Stimulated activated naive CD8-positive, alpha-beta T cell treated with anti-CD3 and anti-CD28 coated beads, Interleukin-15, Interleukin-2, amounts not matched to agents 100 ng/mL and 50 ng/mL, for 24 hours (primary cell): Measurements from ENCODE around the gene LENEP.
"Not testable (repeated sequence)": the region's sequence is repeated elsewhere in the genome, so short reads cannot be mapped to it uniquely, and the experiment has no call there.

Source experiments
- H3K27ac Mint-ChIP-seq: one replicate; pipeline ENCODE4 v1.8.0; 2021; ENCODE audit warnings: mild to moderate bottlenecking, mixed read lengths
- H3K27me3 Mint-ChIP-seq: one replicate; pipeline ENCODE4 v1.8.0; 2021; ENCODE audit warnings: mixed read lengths
- H3K36me3 Mint-ChIP-seq: one replicate; pipeline ENCODE4 v1.8.0; 2021; ENCODE audit warnings: low read depth, mixed read lengths
- H3K4me1 Mint-ChIP-seq: one replicate; pipeline ENCODE4 v1.8.0; 2021; ENCODE audit warnings: low read depth, mixed read lengths
- H3K4me3 Mint-ChIP-seq: one replicate; pipeline ENCODE4 v1.8.0; 2021; ENCODE audit warnings: mild to moderate bottlenecking, mixed read lengths
- H3K9me3 Mint-ChIP-seq: one replicate; pipeline ENCODE4 v1.8.0; 2021; ENCODE audit warnings: mixed read lengths

Gene LENEP

GRCh38 chr1:154982897-154983648, 10.3 kb upstream of the LENEP start, which contains the start of gene FLAD1:
Gene FLAD1, plus strand, starts transcription at chr1:154983344. Its CDS starts 351 bp downstream, at chr1:154983695.
- Mint-ChIP-seq H3K4me3 (no peak within 1 kb of the TSS), H3K27me3 (no peaks in the 10 kb centered on the region), H3K4me1 (peaks cover 14% of the 10 kb centered on the region), H3K27ac (no peak within 1 kb of the TSS), H3K36me3 (peaks cover 29% of the 10 kb centered on the region), H3K9me3 (no peaks in the 10 kb centered on the region)

GRCh38 chr1:154983776-154984466, 9.5 kb upstream of the LENEP start:
- peaks cover 30% of the 10 kb centered on the region for H3K36me3 Mint-ChIP-seq
- H3K27ac Mint-ChIP-seq = no peak overlapping the region
- no peaks in the 10 kb centered on the region for H3K9me3 Mint-ChIP-seq
- peaks cover 14% of the 10 kb centered on the region for H3K4me1 Mint-ChIP-seq
- H3K27me3 Mint-ChIP-seq = no peaks in the 10 kb centered on the region
- no peak overlapping the region for H3K4me3 Mint-ChIP-seq

- not testable (repeated sequence) for H3K27me3 Mint-ChIP-seq, H3K27ac Mint-ChIP-seq, H3K4me3 Mint-ChIP-seq, H3K9me3 Mint-ChIP-seq
- Mint-ChIP-seq H3K36me3 (peaks cover 35% of the 10 kb centered on the region), H3K4me1 (peaks cover 14% of the 10 kb centered on the region)
Observed at GRCh38 chr1:154986736-154987135, 6.7 kb upstream of the LENEP start.

- Mint-ChIP-seq H3K4me3 (no peak overlapping the region), H3K36me3 (peaks cover 35% of the 10 kb centered on the region), H3K9me3 (no peaks in the 10 kb centered on the region), H3K4me1 (peaks cover 14% of the 10 kb centered on the region), H3K27ac (no peak overlapping the region), H3K27me3 (no peaks in the 10 kb centered on the region)
Observed at GRCh38 chr1:154987326-154987725, 6.1 kb upstream of the LENEP start.

GRCh38 chr1:154988058-154988954, 5.1 kb upstream of the LENEP start:
- H3K4me3 Mint-ChIP-seq = no peak overlapping the region
- H3K27me3 Mint-ChIP-seq = no peaks in the 10 kb centered on the region
- peaks cover 35% of the 10 kb centered on the region for H3K36me3 Mint-ChIP-seq
- H3K27ac Mint-ChIP-seq = no peak overlapping the region
- peaks cover 14% of the 10 kb centered on the region for H3K4me1 Mint-ChIP-seq
- no peaks in the 10 kb centered on the region for H3K9me3 Mint-ChIP-seq

- Mint-ChIP-seq H3K4me3 (no peak overlapping the region), H3K27ac (no peak overlapping the region), H3K9me3 (no peaks in the 10 kb centered on the region), H3K36me3 (peaks cover 35% of the 10 kb centered on the region), H3K4me1 (peaks cover 8% of the 10 kb centered on the region), H3K27me3 (no peaks in the 10 kb centered on the region)
Observed at GRCh38 chr1:154989195-154989860, 4.1 kb upstream of the LENEP start.

GRCh38 chr1:154990276-154990675, 3.1 kb upstream of the LENEP start:
- Mint-ChIP-seq H3K4me3 (no peak overlapping the region), H3K9me3 (no peaks in the 10 kb centered on the region), H3K4me1 (peaks cover 3% of the 10 kb centered on the region), H3K36me3 (peaks cover 35% of the 10 kb centered on the region), H3K27ac (no peak overlapping the region), H3K27me3 (no peaks in the 10 kb centered on the region)

- peaks cover 28% of the 10 kb centered on the region for H3K36me3 Mint-ChIP-seq
- H3K4me3 Mint-ChIP-seq = no peak overlapping the region
- H3K4me1 Mint-ChIP-seq = peaks cover 8% of the 10 kb centered on the region
- H3K27me3 Mint-ChIP-seq = peaks cover 7% of the 10 kb centered on the region
- H3K27ac Mint-ChIP-seq = no peak overlapping the region
- no peaks in the 10 kb centered on the region for H3K9me3 Mint-ChIP-seq
Observed at GRCh38 chr1:154992721-154993571, 440 bp upstream of the LENEP start.

GRCh38 chr1:154994269-154994587, 842 bp downstream of the LENEP start:
- H3K4me1 Mint-ChIP-seq = peaks cover 20% of the 10 kb centered on the region

GRCh38 chr1:154994591-154994990, 1.2 kb downstream of the LENEP start:
- peaks cover 7% of the 10 kb centered on the region for H3K27me3 Mint-ChIP-seq
- peak overlapping the region; percentile 37 for H3K27ac Mint-ChIP-seq
- H3K4me1 Mint-ChIP-seq = peaks cover 21% of the 10 kb centered on the region
- no peak overlapping the region for H3K4me3 Mint-ChIP-seq
- peaks cover 12% of the 10 kb centered on the region for H3K36me3 Mint-ChIP-seq
- H3K9me3 Mint-ChIP-seq = no peaks in the 10 kb centered on the region

More at GRCh38 chr1:154994269-154994587, 842 bp downstream of the LENEP start:
- peaks cover 16% of the 10 kb centered on the region for H3K36me3 Mint-ChIP-seq
- H3K27ac Mint-ChIP-seq = no peak overlapping the region
- H3K27me3 Mint-ChIP-seq = peaks cover 7% of the 10 kb centered on the region
- H3K9me3 Mint-ChIP-seq = no peaks in the 10 kb centered on the region
- H3K4me3 Mint-ChIP-seq = no peak overlapping the region

- not testable (repeated sequence) for H3K4me3 Mint-ChIP-seq, H3K27ac Mint-ChIP-seq, H3K27me3 Mint-ChIP-seq, H3K9me3 Mint-ChIP-seq, H3K36me3 Mint-ChIP-seq
- peaks cover 29% of the 10 kb centered on the region for H3K4me1 Mint-ChIP-seq
Observed at GRCh38 chr1:154995301-154995983, 2.1 kb downstream of the LENEP start.

- Mint-ChIP-seq H3K4me1 (peaks cover 29% of the 10 kb centered on the region), H3K9me3 (no peaks in the 10 kb centered on the region), H3K27ac (no peak overlapping the region), H3K4me3 (no peak overlapping the region), H3K27me3 (peaks cover 7% of the 10 kb centered on the region), H3K36me3 (no peaks in the 10 kb centered on the region)
Observed at GRCh38 chr1:154996966-154997701, 3.7 kb downstream of the LENEP start.

GRCh38 chr1:154998201-154998780, 4.9 kb downstream of the LENEP start:
- Mint-ChIP-seq H3K4me1 (peaks cover 29% of the 10 kb centered on the region), H3K4me3 (no peak overlapping the region), H3K27ac (no peak overlapping the region)

More at GRCh38 chr1:154998201-154998780, 4.9 kb downstream of the LENEP start:
- H3K27me3 Mint-ChIP-seq = peaks cover 7% of the 10 kb centered on the region
- no peaks in the 10 kb centered on the region for H3K9me3 Mint-ChIP-seq
- H3K36me3 Mint-ChIP-seq = no peaks in the 10 kb centered on the region
